ENCODE measurements around the gene NUDT14.

Gene NUDT14

GRCh38 chr14:105136401-105137322, 44.5 kb downstream of the NUDT14 start:
- in situ Hi-C loops (cut with MboI; ENCODE audit: low sequenced_read_pairs) = no loop called here

GRCh38 chr14:105135700-105136395, 45.3 kb downstream of the NUDT14 start:
- in situ Hi-C loops (cut with MboI; ENCODE audit: low sequenced_read_pairs) = no loop called here

- in situ Hi-C loops (cut with MboI; ENCODE audit: low sequenced_read_pairs) = no loop called here
Measured at GRCh38 chr14:105132921-105133654, 48.0 kb downstream of the NUDT14 start.

GRCh38 chr14:105131241-105131640, 49.9 kb downstream of the NUDT14 start:
- in situ Hi-C loops (cut with MboI; ENCODE audit: low sequenced_read_pairs) = no loop called here

GRCh38 chr14:105128059-105128458, 53.1 kb downstream of the NUDT14 start:
- in situ Hi-C loops (cut with MboI; ENCODE audit: low sequenced_read_pairs) = no loop called here

- in situ Hi-C loops (cut with MboI; ENCODE audit: low sequenced_read_pairs) = no loop called here
Measured at GRCh38 chr14:105126981-105127329, 54.2 kb downstream of the NUDT14 start.

GRCh38 chr14:105126126-105126980, 54.8 kb downstream of the NUDT14 start:
- in situ Hi-C loops (cut with MboI; ENCODE audit: low sequenced_read_pairs) = no loop called here

GRCh38 chr14:105124823-105125222, 56.3 kb downstream of the NUDT14 start:
- in situ Hi-C loops (cut with MboI; ENCODE audit: low sequenced_read_pairs) = no loop called here

GRCh38 chr14:105123981-105124765, 56.9 kb downstream of the NUDT14 start:
- in situ Hi-C loops (cut with MboI; ENCODE audit: low sequenced_read_pairs) = no loop called here

GRCh38 chr14:105123064-105123665, 57.9 kb downstream of the NUDT14 start:
- in situ Hi-C loops (cut with MboI; ENCODE audit: low sequenced_read_pairs) = no loop called here
